Activated T-cell treated with anti-CD3 and anti-CD28 coated beads, Interleukin-2, amount 50 U/mL, for 4 hours (primary cell): Measurements from ENCODE around the gene NKG7. TPM values are rescaled to one million over a fixed set of nuclear protein-coding genes. Genes with fewer than 3 reads are reported as not detected.
"Not testable (repeated sequence)": the region's sequence is repeated elsewhere in the genome, so short reads cannot be mapped to it uniquely, and the experiment has no call there.

Experiments
- ATAC-seq, 2 donors: fragments of 200-7000 bp; cut with Tn5 transposase; one replicate each; pipeline ENCODE4 v1.10.0; 2021
- DNase-seq: peaks from one replicate; pipeline ENCODE4 v3.0.0-alpha.2; 2020
- H3K27me3 Mint-ChIP-seq: one replicate; pipeline ENCODE4 v1.8.0; 2021; ENCODE audit warnings: low read depth, mixed read lengths
- H3K36me3 Mint-ChIP-seq: one replicate; pipeline ENCODE4 v1.8.0; 2022; ENCODE audit warnings: mixed read lengths; ENCODE audit not compliant: insufficient read depth
- H3K4me1 Mint-ChIP-seq: one replicate; pipeline ENCODE4 v1.8.0; 2021; ENCODE audit warnings: low read depth, mixed read lengths
- H3K4me3 Mint-ChIP-seq: one replicate; pipeline ENCODE4 v1.8.0; 2021; ENCODE audit warnings: mild to moderate bottlenecking, moderate library complexity, mixed read lengths
- H3K9me3 Mint-ChIP-seq: one replicate; pipeline ENCODE4 v1.8.0; 2021; ENCODE audit warnings: mixed read lengths
- total RNA-seq, 3 donors: library from RNA; stranded (reverse); gene quantifications; one replicate each; pipeline ENCODE4 v1.2.1, GENCODE V29; 2021

Gene NKG7, protein sequence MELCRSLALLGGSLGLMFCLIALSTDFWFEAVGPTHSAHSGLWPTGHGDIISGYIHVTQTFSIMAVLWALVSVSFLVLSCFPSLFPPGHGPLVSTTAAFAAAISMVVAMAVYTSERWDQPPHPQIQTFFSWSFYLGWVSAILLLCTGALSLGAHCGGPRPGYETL
- total RNA-seq: 100 to 1,000 TPM; 146 to 232 (median 153) TPM

DNA sequence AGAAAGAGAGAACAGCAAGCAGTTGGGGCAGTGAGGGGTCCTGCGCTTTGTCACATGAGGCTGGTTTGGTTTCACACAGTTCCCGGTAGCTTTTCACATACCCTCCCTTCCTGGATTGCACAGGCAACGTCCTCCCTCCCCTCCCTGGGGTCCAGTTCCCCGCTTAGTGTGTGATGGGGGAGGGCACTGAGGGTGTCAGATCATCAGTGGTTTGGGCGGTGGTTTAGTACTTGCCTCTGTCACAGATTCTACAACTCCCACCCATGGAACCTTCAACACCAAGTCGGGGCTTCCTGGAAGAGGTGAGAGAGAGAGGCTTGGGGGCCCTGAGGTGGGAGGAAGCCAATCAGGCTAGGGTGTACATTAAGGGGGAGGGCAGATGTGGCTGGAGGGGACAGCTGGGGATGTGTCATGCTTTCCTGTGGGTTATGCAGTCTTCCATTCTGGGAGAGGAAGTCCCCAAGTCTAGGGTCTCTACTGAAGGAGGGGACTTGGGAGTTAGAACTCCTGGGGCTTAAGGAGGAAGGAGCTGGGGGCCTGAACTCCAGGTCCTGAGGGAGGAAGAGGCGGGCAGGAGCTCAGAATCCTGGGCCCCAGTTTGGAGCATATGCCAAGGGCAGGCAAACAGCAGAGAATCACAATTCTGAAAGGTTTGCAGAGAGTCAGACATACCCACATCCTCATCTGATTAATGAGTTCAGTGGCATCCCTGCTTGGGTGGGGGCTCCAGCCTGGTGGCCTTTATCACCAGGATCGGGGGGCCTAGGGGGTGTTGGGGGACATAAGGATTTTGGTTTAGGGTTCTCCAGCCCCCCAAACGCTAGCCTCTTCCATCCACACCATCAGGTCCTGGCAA is at the start of gene NKG7:
Gene NKG7, minus strand, starts transcription at position 6 of the 856 bp plus-strand sequence. CDS start 119 bp downstream, outside the sequence.
- Mint-ChIP-seq H3K9me3 (no peaks in the 10 kb centered on the region), H3K36me3 (no peaks in the 10 kb centered on the region), H3K27me3 (no peaks in the 10 kb centered on the region), H3K4me3 (peak within 1 kb of the TSS; percentile 98), H3K4me1 (peaks cover 75% of the 10 kb centered on the region)
- ATAC-seq (peak; percentile 81 to 82), DNase-seq (peak; percentile 69)

DNA sequence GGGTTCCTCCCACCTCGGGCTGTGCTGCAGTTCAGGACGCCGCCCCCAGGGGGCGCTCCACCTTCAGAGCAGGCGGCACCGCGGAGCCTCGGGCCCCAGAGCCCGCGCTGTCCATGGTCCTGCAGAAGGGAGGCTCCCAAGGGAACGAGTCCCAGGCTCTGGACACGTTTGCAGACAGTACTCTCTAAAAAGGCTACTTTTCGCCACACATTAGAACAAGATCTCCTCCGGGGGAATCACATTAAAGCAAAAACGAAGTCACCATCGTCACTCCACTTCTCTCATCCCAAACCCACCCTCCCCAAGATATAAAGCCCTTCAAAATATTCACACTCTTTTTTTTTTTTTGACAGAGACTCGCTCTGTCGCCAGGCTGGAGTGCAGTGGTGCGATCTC is 49.6 kb upstream of the NKG7 start:
- no peak overlapping the region for H3K4me3 Mint-ChIP-seq
- peaks cover 13% of the 10 kb centered on the region for H3K27me3 Mint-ChIP-seq
- DNase-seq: peak; percentile 86
- H3K4me1 Mint-ChIP-seq: peaks cover 9% of the 10 kb centered on the region
- peak; percentile 65 to 71 for ATAC-seq
- no peaks in the 10 kb centered on the region for H3K9me3 Mint-ChIP-seq
- no peaks in the 10 kb centered on the region for H3K36me3 Mint-ChIP-seq

DNA sequence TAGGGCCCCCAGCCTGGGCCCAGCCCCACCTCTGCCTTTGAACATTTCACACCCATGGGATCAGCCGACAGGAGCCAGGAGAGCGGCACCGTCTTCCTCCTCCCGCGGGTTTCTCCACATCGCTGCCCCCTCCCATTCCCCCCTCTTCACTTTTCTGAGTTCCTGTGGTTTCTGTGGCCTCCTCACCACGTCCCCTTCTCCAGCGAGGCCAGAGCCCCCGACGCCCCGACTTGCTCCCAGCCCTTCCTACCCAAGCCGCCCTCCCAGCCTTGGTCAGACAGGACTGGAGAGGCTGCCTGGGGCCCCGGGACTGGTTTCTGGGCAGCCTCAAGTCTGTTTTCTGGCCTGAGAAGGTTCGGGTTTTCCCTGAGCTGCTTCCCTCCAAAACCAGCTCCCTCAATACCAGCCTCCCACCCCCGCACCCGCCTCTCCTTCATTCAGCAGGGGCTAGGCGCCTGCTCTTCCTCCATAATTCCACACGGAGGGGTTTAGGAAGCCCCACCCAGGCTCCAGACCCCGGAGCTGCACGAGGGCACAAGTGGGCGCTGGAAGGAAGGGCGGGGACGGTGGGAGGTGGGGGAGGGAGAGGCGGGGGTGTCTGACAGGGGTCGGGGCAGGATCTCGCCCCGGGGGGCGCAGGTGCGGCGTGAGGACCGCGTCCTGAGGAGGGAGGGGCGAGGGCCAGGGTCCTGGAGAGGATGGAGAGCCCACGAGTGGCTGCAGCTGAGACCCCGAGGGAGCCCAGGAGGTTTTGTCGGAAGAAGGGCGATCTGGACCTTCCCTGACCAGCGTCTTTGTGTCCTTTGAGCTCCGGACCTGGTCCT is 49.0 kb upstream of the NKG7 start:
- no peaks in the 10 kb centered on the region for H3K36me3 Mint-ChIP-seq
- DNase-seq: no peak
- peak in 1 of 2 donors; percentile 6 for ATAC-seq

DNA sequence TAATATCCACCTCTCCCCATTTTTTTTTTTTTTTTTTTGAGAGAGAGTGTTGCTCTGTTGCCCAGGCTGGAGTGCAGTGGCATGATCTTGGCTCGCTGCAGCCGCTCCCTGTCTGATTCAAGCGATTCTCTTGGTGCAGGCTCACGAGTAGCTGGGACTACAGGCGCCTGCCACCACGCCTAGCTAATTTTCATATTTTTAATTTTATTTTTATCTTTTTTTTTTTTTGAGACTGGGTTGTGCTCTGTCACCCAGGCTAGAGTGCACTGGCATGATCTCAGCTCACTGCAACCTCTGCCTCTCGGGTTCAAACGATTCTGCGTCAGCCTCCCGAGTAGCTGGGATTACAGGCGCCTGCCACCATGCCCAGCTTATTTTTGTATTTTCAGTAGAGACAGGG is 48.1 kb upstream of the NKG7 start:
- not testable (repeated sequence) for H3K36me3 Mint-ChIP-seq, DNase-seq, ATAC-seq, H3K4me3 Mint-ChIP-seq, H3K9me3 Mint-ChIP-seq
- Mint-ChIP-seq H3K27me3 (peaks cover 20% of the 10 kb centered on the region), H3K4me1 (peaks cover 11% of the 10 kb centered on the region)

More for the DNA sequence above, 49.0 kb upstream of the NKG7 start:
- no peak overlapping the region for H3K4me3 Mint-ChIP-seq
- no peaks in the 10 kb centered on the region for H3K9me3 Mint-ChIP-seq
- H3K4me1 Mint-ChIP-seq: peaks cover 11% of the 10 kb centered on the region
- peaks cover 16% of the 10 kb centered on the region for H3K27me3 Mint-ChIP-seq

DNA sequence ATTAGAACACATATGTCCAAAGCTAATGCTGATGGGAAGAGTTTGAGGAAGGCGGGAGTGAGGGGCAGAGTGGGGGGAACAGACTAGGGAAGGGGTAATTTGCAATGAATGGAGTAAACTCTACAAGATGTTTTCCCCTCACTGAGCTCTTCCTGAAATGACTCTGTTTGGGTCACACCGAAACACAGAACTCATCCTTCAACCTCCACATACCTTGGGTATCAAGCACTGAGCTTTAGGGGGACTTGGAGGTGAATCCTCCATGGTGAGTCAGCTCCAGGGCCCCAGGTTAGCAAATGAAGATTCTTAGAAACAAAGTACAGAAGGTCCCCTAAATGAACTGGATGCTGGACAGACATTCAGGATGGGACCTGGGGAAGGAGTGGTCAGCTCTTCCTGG is 46.3 kb upstream of the NKG7 start:
- Mint-ChIP-seq H3K9me3 (no peaks in the 10 kb centered on the region), H3K4me1 (peaks cover 11% of the 10 kb centered on the region), H3K27me3 (peaks cover 20% of the 10 kb centered on the region), H3K36me3 (no peaks in the 10 kb centered on the region), H3K4me3 (no peak overlapping the region)
- DNase-seq (no peak), ATAC-seq (no peak)

DNA sequence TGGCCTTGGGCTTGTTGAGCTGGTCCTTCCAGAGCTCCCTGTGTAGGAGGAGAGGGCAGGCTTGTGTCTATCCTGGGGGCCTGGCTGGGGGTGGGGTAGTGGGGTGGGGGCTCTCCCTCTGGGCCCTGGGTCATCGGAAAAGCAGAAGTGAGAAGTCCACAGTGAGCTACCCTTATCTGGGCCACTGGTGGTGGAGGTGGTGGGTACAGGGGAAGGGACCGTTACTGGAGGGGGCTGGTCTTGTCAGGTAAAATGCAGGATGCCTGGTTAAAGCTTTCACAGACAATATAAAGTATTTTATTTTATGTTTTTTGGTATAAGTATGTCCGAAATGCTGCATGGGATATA is 45.3 kb upstream of the NKG7 start:
- peaks cover 20% of the 10 kb centered on the region for H3K27me3 Mint-ChIP-seq
- DNase-seq (no peak), ATAC-seq (no peak)
- no peaks in the 10 kb centered on the region for H3K36me3 Mint-ChIP-seq
- H3K9me3 Mint-ChIP-seq: no peaks in the 10 kb centered on the region
- H3K4me1 Mint-ChIP-seq: peaks cover 11% of the 10 kb centered on the region
- no peak overlapping the region for H3K4me3 Mint-ChIP-seq

DNA sequence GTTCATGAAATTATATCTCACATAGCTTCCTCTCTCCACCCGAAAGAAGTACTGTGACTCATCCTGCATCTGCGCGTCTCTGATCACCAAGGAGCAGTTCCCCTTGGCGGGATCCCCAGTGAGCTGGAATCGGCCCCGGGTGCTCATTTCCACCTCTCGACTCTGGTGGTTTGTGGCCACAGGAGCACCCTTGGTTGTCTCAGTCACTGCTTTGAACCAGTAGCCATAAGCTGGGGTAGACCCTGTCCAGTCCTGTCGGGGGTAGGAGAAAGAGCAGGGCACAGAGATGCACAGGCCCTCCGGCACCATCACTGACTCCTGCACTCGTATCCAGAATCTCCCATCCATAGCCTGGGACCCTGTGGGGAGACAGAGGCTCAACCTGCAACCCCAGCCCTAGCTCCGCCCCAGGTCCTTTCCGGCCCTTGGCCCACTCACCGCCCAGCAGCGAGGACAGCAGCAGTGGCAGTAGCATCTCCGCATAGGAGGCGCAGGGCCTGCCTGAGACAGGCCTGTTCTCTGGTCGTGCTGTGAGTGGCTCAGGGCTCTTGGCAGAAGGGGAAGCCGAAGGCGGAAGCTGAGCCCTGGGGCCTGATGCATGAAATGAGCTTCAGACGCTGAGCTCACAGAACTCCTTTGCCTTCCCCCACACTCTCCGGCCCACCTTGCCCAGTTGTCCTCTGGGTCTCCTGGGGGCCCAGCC is 44.8 kb upstream of the NKG7 start, which contains the start of gene SIGLEC10:
Gene SIGLEC10, minus strand, starts transcription at position 536 of the 703 bp plus-strand sequence. Its CDS starts 61 bp downstream, at position 475.
- Mint-ChIP-seq H3K4me3 (peak within 1 kb of the TSS; percentile 38), H3K36me3 (no peaks in the 10 kb centered on the region), H3K4me1 (peaks cover 11% of the 10 kb centered on the region), H3K9me3 (no peaks in the 10 kb centered on the region), H3K27me3 (peaks cover 20% of the 10 kb centered on the region)
- DNase-seq: no peak
- ATAC-seq: peak; percentile 58 to 68

DNA sequence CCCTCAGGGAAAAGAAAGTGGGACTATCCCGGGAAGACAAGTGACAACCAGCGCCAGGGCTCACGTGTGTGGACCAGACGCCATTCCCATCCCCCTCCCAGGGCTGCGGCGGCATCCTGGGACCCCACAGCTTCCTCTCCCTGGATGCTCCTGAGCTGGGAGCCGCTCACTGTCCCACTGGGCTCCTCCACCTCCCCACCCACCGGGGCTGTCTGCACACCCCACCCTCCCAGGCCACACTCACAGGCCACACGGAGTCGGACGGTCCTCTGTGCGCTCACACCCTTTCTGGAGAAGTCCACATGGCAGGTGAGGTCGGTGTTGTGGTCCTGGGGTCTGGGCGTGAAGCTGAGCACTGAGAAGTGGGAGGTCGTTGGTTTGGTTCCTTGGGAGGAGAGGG is 44.0 kb upstream of the NKG7 start:
- not testable (repeated sequence) for H3K4me1 Mint-ChIP-seq, DNase-seq, H3K4me3 Mint-ChIP-seq, H3K36me3 Mint-ChIP-seq, H3K9me3 Mint-ChIP-seq, ATAC-seq
- H3K27me3 Mint-ChIP-seq: peaks cover 20% of the 10 kb centered on the region

DNA sequence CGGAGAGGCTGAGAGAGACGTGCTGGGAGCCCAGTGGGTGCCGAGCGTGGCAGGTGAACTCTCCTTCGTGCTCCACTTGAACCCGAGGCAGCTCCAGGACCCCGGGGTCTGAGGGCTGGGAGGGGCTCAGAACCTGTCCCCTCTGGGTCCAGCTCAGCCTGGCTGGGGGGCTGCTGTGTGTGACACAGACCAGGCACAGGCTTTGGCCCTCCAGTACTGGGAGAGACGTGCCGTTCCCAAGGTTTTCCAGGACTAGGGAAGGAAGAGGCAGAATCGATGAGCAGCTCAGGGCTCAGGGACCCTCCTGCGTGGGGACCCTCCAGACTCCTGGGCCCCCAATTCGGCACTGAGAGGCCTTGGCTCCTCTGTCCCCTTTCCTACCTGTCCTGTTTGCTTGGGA is 42.7 kb upstream of the NKG7 start:
- Mint-ChIP-seq H3K4me1 (peaks cover 10% of the 10 kb centered on the region), H3K4me3 (no peak overlapping the region), H3K27me3 (peaks cover 23% of the 10 kb centered on the region), H3K9me3 (no peaks in the 10 kb centered on the region), H3K36me3 (no peaks in the 10 kb centered on the region)
- ATAC-seq: no peak
- no peak for DNase-seq

DNA sequence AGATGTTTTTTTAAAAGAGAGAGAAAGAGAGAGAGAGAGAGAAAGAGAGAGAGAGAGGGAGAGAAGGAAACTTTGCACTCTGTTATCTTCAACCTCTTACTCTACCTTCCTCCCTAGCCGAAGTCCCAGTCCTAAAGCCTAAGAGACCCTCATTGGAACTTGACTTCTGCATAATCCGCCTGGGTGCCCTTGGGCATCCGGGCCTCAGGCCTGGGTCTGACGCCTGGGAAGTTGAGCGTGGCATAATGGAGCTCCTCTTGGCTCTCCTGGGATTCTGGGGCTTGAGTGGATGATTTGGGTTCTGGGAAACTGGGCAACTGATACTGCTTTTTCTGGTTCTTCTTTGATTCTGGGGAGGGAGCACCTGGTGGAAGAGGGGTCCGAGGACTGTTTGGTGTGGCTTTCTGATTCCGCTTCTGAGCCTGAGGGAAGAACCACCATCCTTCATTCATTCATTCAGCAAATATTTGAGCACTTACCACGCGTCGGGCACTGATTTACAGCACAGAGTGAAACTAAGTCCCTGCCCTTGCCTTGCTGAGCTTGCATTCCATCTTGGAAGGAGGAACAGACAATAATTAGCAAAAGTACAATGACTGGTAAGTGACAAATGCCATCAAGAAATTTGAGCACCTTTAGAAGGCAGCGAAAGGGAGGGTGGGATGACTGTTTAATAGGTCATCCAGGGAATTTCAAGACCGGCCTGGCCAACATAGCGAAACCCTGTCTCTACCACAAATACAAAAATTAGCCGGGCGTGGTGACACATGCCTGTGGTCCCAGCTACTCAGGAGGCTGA is 38.7 kb upstream of the NKG7 start:
- ATAC-seq (no peak), DNase-seq (no peak)
- H3K4me3 Mint-ChIP-seq: no peak overlapping the region
- no peaks in the 10 kb centered on the region for H3K36me3 Mint-ChIP-seq
- no peaks in the 10 kb centered on the region for H3K9me3 Mint-ChIP-seq
- H3K27me3 Mint-ChIP-seq: peaks cover 14% of the 10 kb centered on the region
- peaks cover 8% of the 10 kb centered on the region for H3K4me1 Mint-ChIP-seq

DNA sequence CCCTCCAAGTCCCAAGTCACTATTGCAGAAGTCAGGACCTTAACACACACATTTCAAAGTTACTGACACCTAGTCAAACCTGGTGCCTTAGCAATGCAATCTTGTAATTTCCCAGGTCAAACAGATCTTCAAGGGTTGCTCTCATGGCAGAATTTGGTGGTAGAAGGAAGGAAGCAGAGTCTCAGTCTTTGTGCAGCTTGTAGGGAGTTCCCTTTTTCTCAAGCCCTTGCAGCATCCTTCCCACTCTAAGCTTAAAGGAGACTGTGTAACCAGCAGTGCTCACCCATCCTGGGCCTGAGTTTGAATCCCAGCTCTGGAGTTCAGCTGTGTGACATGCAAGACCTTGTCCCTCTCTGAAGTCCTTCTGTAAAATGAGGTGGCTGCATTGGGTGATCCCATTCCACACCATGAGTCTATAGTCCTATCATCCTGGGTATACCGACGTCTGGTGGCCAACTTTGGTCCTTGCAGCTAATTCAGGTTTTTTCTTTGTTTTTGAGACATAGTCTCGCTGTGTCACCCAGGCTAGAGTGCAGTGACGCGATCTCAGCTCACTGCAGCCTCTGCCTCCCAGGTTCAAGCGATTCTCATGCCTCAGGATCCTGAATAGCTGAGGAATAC is 35.2 kb upstream of the NKG7 start:
- Mint-ChIP-seq H3K36me3 (peaks cover 2% of the 10 kb centered on the region), H3K4me3 (no peak overlapping the region), H3K4me1 (peaks cover 8% of the 10 kb centered on the region), H3K27me3 (peaks cover 13% of the 10 kb centered on the region), H3K9me3 (peaks cover 7% of the 10 kb centered on the region)
- DNase-seq: no peak
- ATAC-seq: peak; percentile 61 to 66

DNA sequence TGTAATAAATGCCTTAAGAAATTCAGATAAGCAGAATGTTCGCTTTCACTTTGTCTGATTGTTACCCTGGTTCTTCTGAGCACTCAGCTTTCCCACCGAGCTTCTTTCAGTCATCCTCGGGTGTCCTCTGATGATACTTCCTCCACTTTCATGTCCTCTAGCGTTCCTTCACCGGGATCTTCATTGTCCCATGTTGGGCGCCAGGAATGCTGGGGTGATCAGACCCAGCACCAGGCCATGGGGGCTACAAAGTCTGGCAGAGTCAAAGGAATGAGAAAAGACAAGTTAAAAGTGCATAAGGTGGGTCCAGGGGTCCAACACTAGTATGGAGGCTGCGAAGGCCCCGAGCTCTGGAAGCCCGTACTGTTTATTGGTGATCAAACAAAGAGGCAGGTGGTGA is 29.7 kb upstream of the NKG7 start:
- no peak overlapping the region for H3K4me3 Mint-ChIP-seq
- ATAC-seq: no peak
- H3K9me3 Mint-ChIP-seq: peaks cover 15% of the 10 kb centered on the region
- H3K36me3 Mint-ChIP-seq: peaks cover 2% of the 10 kb centered on the region
- DNase-seq: no peak
- H3K27me3 Mint-ChIP-seq: peaks cover 5% of the 10 kb centered on the region
- H3K4me1 Mint-ChIP-seq: peaks cover 4% of the 10 kb centered on the region

DNA sequence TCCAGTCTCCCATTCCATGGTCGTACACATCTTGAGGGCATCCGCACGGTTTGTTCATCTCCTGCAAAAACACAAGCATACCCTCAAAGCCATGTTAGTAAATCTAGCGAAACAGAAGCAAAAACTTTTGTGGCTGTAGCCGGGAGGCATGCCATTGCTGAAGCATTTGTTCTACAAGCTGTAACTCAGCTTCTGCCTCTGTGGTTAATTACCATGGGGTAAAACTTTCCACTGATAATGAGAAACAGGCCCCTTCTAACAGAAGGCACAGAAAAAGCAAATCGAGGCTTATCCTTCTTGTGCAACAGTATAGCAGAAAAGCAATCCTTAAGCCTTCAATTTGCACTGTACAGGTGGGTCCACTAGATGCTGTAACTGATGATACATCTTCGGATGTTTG is 27.5 kb upstream of the NKG7 start:
- not testable (repeated sequence) for ATAC-seq, H3K36me3 Mint-ChIP-seq, DNase-seq, H3K27me3 Mint-ChIP-seq, H3K4me3 Mint-ChIP-seq
- H3K9me3 Mint-ChIP-seq: peaks cover 15% of the 10 kb centered on the region
- peaks cover 13% of the 10 kb centered on the region for H3K4me1 Mint-ChIP-seq
